Muscle layer of colon (tissue), 2 donors: ENCODE data around the gene TAC3.

Experiments
- H3K27ac ChIP-seq: one replicate; pipeline ENCODE4 v1.7.0; 2013; ENCODE audit warnings: low read depth, mild to moderate bottlenecking, low read length, moderate library complexity
- H3K27me3 ChIP-seq, 2 donors: one replicate each; pipeline ENCODE4 v1.7.0; 2013; ENCODE audit warnings: low read length in 2 of 2, mild to moderate bottlenecking in 2 of 2; ENCODE audit not compliant: insufficient read depth in 2 of 2, control insufficient read depth in 1 of 2
- H3K36me3 ChIP-seq: one replicate; pipeline ENCODE4 v1.7.0; 2013; ENCODE audit warnings: mild to moderate bottlenecking, low read length; ENCODE audit not compliant: insufficient read depth
- H3K4me1 ChIP-seq: one replicate; pipeline ENCODE4 v1.7.0; 2013; ENCODE audit warnings: mild to moderate bottlenecking, low read length; ENCODE audit not compliant: insufficient read depth
- H3K4me3 ChIP-seq, 2 donors: one replicate each; pipeline ENCODE4 v1.7.0; 2013; ENCODE audit warnings: low read length in 2 of 2, low read depth in 1 of 2, mild to moderate bottlenecking in 1 of 2, moderate library complexity in 1 of 2
- H3K9ac ChIP-seq: one replicate; pipeline ENCODE4 v1.7.0; 2013; ENCODE audit warnings: low read length
- H3K9me3 ChIP-seq: one replicate; pipeline ENCODE4 v1.7.0; 2013; ENCODE audit warnings: mild to moderate bottlenecking, low read length
- donor health status: abdominal sarcoma.
- donor health status: Adenocarcinoma of cecum.

TAC3 gene

GRCh38 chr12:57011438-57012424 lies 4.6 kb downstream of the TAC3 start:
- Histone ChIP-seq H3K27me3 (no peaks in the 10 kb centered on the region), H3K4me3 (no peak overlapping the region), H3K36me3 (no peaks in the 10 kb centered on the region), H3K9me3 (no peaks in the 10 kb centered on the region), H3K4me1 (peaks cover 18% of the 10 kb centered on the region), H3K9ac (no peak overlapping the region), H3K27ac (no peak overlapping the region)

GRCh38 chr12:57010627-57011247 lies 5.6 kb downstream of the TAC3 start:
- Histone ChIP-seq H3K36me3 (no peaks in the 10 kb centered on the region), H3K4me1 (peaks cover 21% of the 10 kb centered on the region), H3K27me3 (no peaks in the 10 kb centered on the region), H3K4me3 (no peak overlapping the region), H3K9ac (no peak overlapping the region), H3K27ac (no peak overlapping the region), H3K9me3 (no peaks in the 10 kb centered on the region)

GRCh38 chr12:57009949-57010626 lies 6.2 kb downstream of the TAC3 start:
- H3K4me3 ChIP-seq = no peak overlapping the region
- H3K27me3 ChIP-seq = no peaks in the 10 kb centered on the region
- H3K4me1 ChIP-seq = peaks cover 27% of the 10 kb centered on the region

GRCh38 chr12:57008178-57008577 lies 8.2 kb downstream of the TAC3 start:
- no peaks in the 10 kb centered on the region for H3K9me3 ChIP-seq
- H3K9ac ChIP-seq = no peak overlapping the region
- peak overlapping the region; percentile 35 for H3K27ac ChIP-seq
- no peaks in the 10 kb centered on the region for H3K27me3 ChIP-seq
- peaks cover 13% of the 10 kb centered on the region for H3K36me3 ChIP-seq
- no peak overlapping the region for H3K4me3 ChIP-seq
- H3K4me1 ChIP-seq = peaks cover 31% of the 10 kb centered on the region

More at GRCh38 chr12:57009949-57010626, 6.2 kb downstream of the TAC3 start:
- no peak overlapping the region for H3K9ac ChIP-seq
- no peaks in the 10 kb centered on the region for H3K36me3 ChIP-seq
- H3K27ac ChIP-seq = no peak overlapping the region
- no peaks in the 10 kb centered on the region for H3K9me3 ChIP-seq

- Histone ChIP-seq H3K36me3 (peaks cover 25% of the 10 kb centered on the region), H3K27me3 (no peaks in the 10 kb centered on the region), H3K4me1 (peaks cover 34% of the 10 kb centered on the region), H3K9ac (no peak overlapping the region), H3K4me3 (peak overlapping the region; percentile 37 to 51), H3K27ac (peak overlapping the region; percentile 59), H3K9me3 (no peaks in the 10 kb centered on the region)
Measured at GRCh38 chr12:57006809-57007475, 9.4 kb downstream of the TAC3 start.

- Histone ChIP-seq H3K27me3 (no peaks in the 10 kb centered on the region), H3K4me3 (peak within 1 kb of the TSS; percentile 80 to 82), H3K4me1 (peaks cover 42% of the 10 kb centered on the region), H3K36me3 (peaks cover 30% of the 10 kb centered on the region), H3K9ac (peak within 1 kb of the TSS; percentile 63), H3K9me3 (no peaks in the 10 kb centered on the region), H3K27ac (peak within 1 kb of the TSS; percentile 91)
Measured at GRCh38 chr12:57005980-57006808, 10.1 kb downstream of the TAC3 start, which contains the start of gene ZBTB39. Gene ZBTB39, minus strand, starts transcription at chr12:57006546. Its CDS starts 1,629 bp downstream, at chr12:57004917.

GRCh38 chr12:57004651-57005050 lies 11.7 kb downstream of the TAC3 start:
- no peak overlapping the region for H3K27ac ChIP-seq
- no peaks in the 10 kb centered on the region for H3K27me3 ChIP-seq
- H3K9me3 ChIP-seq = no peaks in the 10 kb centered on the region
- H3K9ac ChIP-seq = no peak overlapping the region
- no peak overlapping the region for H3K4me3 ChIP-seq
- peaks cover 43% of the 10 kb centered on the region for H3K36me3 ChIP-seq
- H3K4me1 ChIP-seq = peaks cover 43% of the 10 kb centered on the region

GRCh38 chr12:57003395-57003794 lies 12.9 kb downstream of the TAC3 start:
- H3K9ac ChIP-seq = no peak overlapping the region
- H3K4me3 ChIP-seq = no peak overlapping the region
- H3K27me3 ChIP-seq = no peaks in the 10 kb centered on the region
- H3K36me3 ChIP-seq = peaks cover 45% of the 10 kb centered on the region
- H3K27ac ChIP-seq = no peak overlapping the region
- H3K9me3 ChIP-seq = no peaks in the 10 kb centered on the region
- H3K4me1 ChIP-seq = peaks cover 36% of the 10 kb centered on the region

GRCh38 chr12:57001448-57001906 lies 14.9 kb downstream of the TAC3 start:
- Histone ChIP-seq H3K36me3 (peaks cover 51% of the 10 kb centered on the region), H3K4me1 (peaks cover 27% of the 10 kb centered on the region), H3K27me3 (no peaks in the 10 kb centered on the region), H3K9ac (peak overlapping the region; percentile 1), H3K9me3 (no peaks in the 10 kb centered on the region), H3K27ac (no peak overlapping the region), H3K4me3 (no peak overlapping the region)

GRCh38 chr12:57000393-57000792 lies 15.9 kb downstream of the TAC3 start:
- Histone ChIP-seq H3K4me1 (peaks cover 23% of the 10 kb centered on the region), H3K9ac (no peak overlapping the region), H3K36me3 (peaks cover 55% of the 10 kb centered on the region), H3K27me3 (no peaks in the 10 kb centered on the region), H3K9me3 (no peaks in the 10 kb centered on the region), H3K4me3 (no peak overlapping the region), H3K27ac (no peak overlapping the region)
